ENCODE measurements around the gene SP2.

- TF ChIP-seq CTCF (conservative IDR thresholded peaks at IDR 0.05; ENCODE audit: low read length) (no peak), EZH2phosphoT487 (IDR thresholded peaks at IDR 0.05; ENCODE audit: borderline replicate concordance, low read depth, low read length) (no peak)
Measured at GRCh38 chr17:47968836-47969235, 72.8 kb downstream of the SP2 start.
